Gastroesophageal sphincter (tissue), 4 donors: Measurements from ENCODE around the gene NUP88. TPM values are rescaled to one million over a fixed set of nuclear protein-coding genes. Genes with fewer than 3 reads are reported as not detected.

Experiments
- ATAC-seq: fragments of 150-250 bp; one replicate; pipeline ENCODE4 v1.9.1; 2016; ENCODE audit warnings: mild to moderate bottlenecking, moderate library complexity
- H3K27ac ChIP-seq, 4 donors: fragments of 200-600 bp; sonication (generic) in 3 of 4; 1 replicate in 3 of 4; 2 replicates in 1 of 4; pipeline ENCODE4 v1.5.1; 2016 to 2019
- H3K27me3 ChIP-seq: fragments of 200-600 bp; sonication (generic); one replicate; pipeline ENCODE4 v1.5.1; 2019
- H3K36me3 ChIP-seq, 2 donors: fragments of 200-600 bp; sonication (generic); one replicate each; pipeline ENCODE4 v1.5.1; 2019; ENCODE audit warnings: control low read depth in 1 of 2
- H3K4me1 ChIP-seq, 3 donors: fragments of 200-600 bp; sonication (generic); 1 replicate in 2 of 3; 2 replicates in 1 of 3; pipeline ENCODE4 v1.5.1; 2016 to 2019; ENCODE audit warnings: control low read depth in 2 of 3
- H3K4me3 ChIP-seq, 2 donors: fragments of 200-600 bp; sonication (generic); one replicate each; pipeline ENCODE4 v1.5.1; 2019; ENCODE audit warnings: mild to moderate bottlenecking in 1 of 2, moderate library complexity in 1 of 2
- H3K9me3 ChIP-seq, 3 donors: fragments of 200-600 bp; sonication (generic); one replicate each; pipeline ENCODE4 v1.5.1; 2017 to 2019; ENCODE audit warnings: control low read depth in 2 of 3
- EP300 ChIP-seq: sonication (generic); formaldehyde crosslinking; IDR thresholded peaks from one replicate; pipeline ENCODE4 v1.6.1; 2017; ENCODE audit warnings: antibody characterized with exemption, mild to moderate bottlenecking
- POLR2A ChIP-seq, 2 donors: fragments of 450-650 bp; IDR thresholded peaks; one replicate each; pipeline ENCODE4 v1.6.1; 2017; ENCODE audit warnings: antibody characterized with exemption in 2 of 2, mild to moderate bottlenecking in 2 of 2, moderate library complexity in 1 of 2
- POLR2AphosphoS5 ChIP-seq: sonication (generic); formaldehyde crosslinking; IDR thresholded peaks from one replicate; pipeline ENCODE4 v1.6.1; 2017; ENCODE audit warnings: antibody characterized with exemption
- WGBS, 2 donors: methylation state at CpG; one replicate each; pipeline ENCODE4 v1.1.5; 2018; ENCODE audit warnings: low coverage in 1 of 2; 5-methylcytosine and 5-hydroxymethylcytosine counted together
- total RNA-seq, 4 donors: library from RNA; depleted of rRNA; stranded (reverse); fragments of >200 nt; gene quantifications; one replicate each; pipeline ENCODE4 v1.1.0, GENCODE V29; 2016
- TF ChIP-seq, protein P1 (sequence below), 4 experiments: fragments of 200-600 bp in 2 of 4; fragments of 450-650 bp in 2 of 4; sonication (generic) in 1 of 4; IDR thresholded peaks; one replicate each; pipeline ENCODE4 v1.5.1; 2017 to 2019; ENCODE audit warnings: antibody characterized with exemption in 4 of 4, mild to moderate bottlenecking in 2 of 4, moderate library complexity in 2 of 4

NUP88 gene
- total RNA-seq, 4 donors from 2014 or later, result 50.1 to 71.0 (median 56.4) TPM

DNA sequence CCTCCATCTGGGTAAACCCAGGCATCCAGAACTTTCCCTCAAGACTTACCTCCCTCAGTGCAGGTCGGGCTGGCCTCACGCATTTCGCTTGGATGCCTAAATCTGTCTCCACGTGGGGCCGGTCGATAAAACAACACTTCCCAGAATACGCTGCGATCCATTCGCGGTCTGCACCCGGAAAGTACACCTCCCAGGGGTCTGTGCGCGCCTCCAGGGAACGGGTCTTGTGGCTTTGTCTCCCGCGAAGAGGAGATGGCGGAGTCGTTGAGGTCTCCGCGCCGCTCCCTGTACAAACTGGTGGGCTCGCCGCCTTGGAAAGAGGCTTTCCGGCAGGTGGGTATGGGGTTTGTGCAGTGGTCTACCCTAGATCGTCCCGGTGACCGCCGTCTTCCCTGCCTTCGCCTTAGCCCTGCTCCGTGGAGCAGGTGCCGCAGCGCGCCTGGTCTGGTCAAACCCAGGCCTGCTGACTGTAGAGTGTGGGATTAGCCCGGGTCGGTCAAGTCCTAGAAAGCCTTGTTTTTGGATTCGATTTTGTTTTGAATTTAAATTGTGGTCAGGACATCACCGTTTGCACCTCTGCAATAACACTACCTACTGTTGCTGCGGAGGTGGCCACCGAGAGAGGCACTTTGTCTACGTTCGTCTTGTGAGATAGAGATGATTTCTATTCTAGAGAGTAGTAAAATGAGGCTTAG lies 644 bp upstream of the NUP88 start, which contains the start of gene RPAIN:
Gene RPAIN (plus strand): TSS at position 224 of the 695 bp plus-strand sequence. CDS start 29 bp downstream, at position 253.
- Histone ChIP-seq H3K36me3 (peaks cover 0 to 65% of the 10 kb centered on the region in 2 donors), H3K27me3 (no peaks in the 10 kb centered on the region), H3K27ac (peak within 1 kb of the TSS; percentile 31 to 91 (median 89)), H3K9me3 (no peaks in the 10 kb centered on the region), H3K4me1 (peaks cover 3 to 59% (median 20%) of the 10 kb centered on the region in 3 donors), H3K4me3 (peak within 1 kb of the TSS; percentile 55 to 84)
- TF ChIP-seq, protein P1, sequence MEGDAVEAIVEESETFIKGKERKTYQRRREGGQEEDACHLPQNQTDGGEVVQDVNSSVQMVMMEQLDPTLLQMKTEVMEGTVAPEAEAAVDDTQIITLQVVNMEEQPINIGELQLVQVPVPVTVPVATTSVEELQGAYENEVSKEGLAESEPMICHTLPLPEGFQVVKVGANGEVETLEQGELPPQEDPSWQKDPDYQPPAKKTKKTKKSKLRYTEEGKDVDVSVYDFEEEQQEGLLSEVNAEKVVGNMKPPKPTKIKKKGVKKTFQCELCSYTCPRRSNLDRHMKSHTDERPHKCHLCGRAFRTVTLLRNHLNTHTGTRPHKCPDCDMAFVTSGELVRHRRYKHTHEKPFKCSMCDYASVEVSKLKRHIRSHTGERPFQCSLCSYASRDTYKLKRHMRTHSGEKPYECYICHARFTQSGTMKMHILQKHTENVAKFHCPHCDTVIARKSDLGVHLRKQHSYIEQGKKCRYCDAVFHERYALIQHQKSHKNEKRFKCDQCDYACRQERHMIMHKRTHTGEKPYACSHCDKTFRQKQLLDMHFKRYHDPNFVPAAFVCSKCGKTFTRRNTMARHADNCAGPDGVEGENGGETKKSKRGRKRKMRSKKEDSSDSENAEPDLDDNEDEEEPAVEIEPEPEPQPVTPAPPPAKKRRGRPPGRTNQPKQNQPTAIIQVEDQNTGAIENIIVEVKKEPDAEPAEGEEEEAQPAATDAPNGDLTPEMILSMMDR (IDR thresholded peaks at IDR 0.05), result no peak
- TF ChIP-seq POLR2AphosphoS5 (peak; percentile 31), POLR2A (IDR thresholded peaks at IDR 0.05) (peak; percentile 44 to 61), EP300 (no peak)
- 2% methylated on average over 16 of the region's 41 CpGs; no CpG with 5 or more reads in 1 of the 2 donors for WGBS, 2 donors
- peak; percentile 88 for ATAC-seq

DNA sequence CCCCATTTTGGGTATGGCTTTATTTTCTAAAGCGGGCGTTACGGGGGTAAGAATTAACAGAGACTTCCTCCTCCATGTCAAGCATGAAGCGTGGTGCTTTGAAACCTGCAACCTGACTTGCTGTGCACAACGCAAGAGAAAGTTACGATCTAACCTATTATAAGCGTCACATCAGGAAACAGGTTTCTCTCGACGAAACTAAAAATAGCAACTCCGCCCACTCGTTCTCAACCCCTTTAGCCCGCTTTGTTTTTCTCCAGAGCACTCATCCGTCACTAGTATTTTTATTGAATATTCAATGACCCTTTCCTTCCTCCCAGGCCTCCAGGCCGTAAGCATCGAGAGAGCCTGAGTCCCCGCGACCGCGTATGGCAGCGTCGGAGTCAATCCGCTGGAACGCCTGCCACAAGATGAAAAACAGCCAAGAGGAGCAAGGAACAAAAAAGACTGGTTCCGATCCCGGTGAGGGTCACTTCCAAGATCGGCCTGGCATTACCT lies 555 bp downstream of the NUP88 start:
- Histone ChIP-seq H3K9me3 (no peaks in the 10 kb centered on the region), H3K36me3 (peaks cover 0 to 63% of the 10 kb centered on the region in 2 donors), H3K4me1 (peaks cover 3 to 62% (median 20%) of the 10 kb centered on the region in 3 donors), H3K27ac (peak overlapping the region; percentile 26 to 91 (median 89)), H3K4me3 (peak overlapping the region; percentile 55 to 84), H3K27me3 (no peaks in the 10 kb centered on the region)
- WGBS, 2 donors, result 0 to 3% methylated on average over 6 to 13 of the region's 26 CpGs
- ATAC-seq, result no peak
- no peak for TF ChIP-seq POLR2AphosphoS5
- TF ChIP-seq, protein P1 (IDR thresholded peaks at IDR 0.05), result no peak
- no peak for TF ChIP-seq POLR2A (IDR thresholded peaks at IDR 0.05)
- no peak for TF ChIP-seq EP300

DNA sequence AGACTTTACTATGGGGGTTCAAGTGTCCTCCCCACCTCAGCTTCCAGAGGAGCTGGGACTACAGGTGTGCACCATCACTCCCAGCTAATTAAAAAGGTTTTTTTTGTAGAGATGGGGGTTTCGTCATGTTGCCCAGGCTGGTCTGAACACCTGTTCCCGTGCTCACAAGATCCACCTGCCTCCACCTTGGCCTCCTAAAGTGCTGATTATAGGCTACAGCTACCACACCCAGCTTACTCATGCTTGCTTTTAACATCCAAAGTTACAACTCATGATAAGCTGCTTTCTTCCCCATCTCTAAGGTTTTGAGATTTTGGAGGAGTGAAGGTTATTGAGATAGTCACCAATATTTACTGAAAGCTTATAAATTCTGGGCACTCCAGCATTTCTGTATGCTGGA lies 2.6 kb downstream of the NUP88 start:
- Histone ChIP-seq H3K27me3 (no peaks in the 10 kb centered on the region), H3K36me3 (peaks cover 0 to 63% of the 10 kb centered on the region in 2 donors), H3K9me3 (no peaks in the 10 kb centered on the region), H3K4me1 (peaks cover 3 to 49% (median 20%) of the 10 kb centered on the region in 3 donors), H3K27ac (no peak overlapping the region), H3K4me3 (no peak overlapping the region)
- 86 to 100% methylated on average over 2 of the region's 2 CpGs for WGBS, 2 donors
- no peak for ATAC-seq
- TF ChIP-seq EP300 (no peak), POLR2A (IDR thresholded peaks at IDR 0.05) (no peak), POLR2AphosphoS5 (no peak)
- TF ChIP-seq, protein P1 (IDR thresholded peaks at IDR 0.05), result no peak

DNA sequence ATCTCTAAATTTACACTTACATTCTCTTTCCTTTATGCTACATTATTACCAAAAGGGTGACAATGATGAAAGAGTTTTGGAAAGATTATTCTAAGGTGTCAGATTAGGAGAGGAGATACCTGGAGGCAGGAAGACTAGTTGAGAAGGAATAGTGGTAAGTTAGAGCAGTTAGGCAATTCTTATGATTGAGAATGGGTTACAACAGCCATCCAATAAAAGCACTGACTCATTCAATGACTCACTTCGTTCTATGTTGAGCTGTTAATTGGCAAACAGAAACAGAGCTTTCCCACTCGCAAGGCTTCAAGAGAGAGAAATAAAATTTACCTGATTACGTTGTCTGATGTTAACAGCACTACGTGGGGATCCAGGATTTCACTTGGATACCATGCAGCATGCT lies 5.8 kb downstream of the NUP88 start:
- peak; percentile 77 for ATAC-seq
- TF ChIP-seq, protein P1 (IDR thresholded peaks at IDR 0.05), result no peak
- TF ChIP-seq POLR2A (IDR thresholded peaks at IDR 0.05), result no peak
- no peak overlapping the region for H3K4me3 ChIP-seq

More for the DNA sequence above, 5.8 kb downstream of the NUP88 start:
- Histone ChIP-seq H3K27me3 (no peaks in the 10 kb centered on the region), H3K27ac (no peak overlapping the region), H3K9me3 (no peaks in the 10 kb centered on the region), H3K36me3 (peaks cover under 1 to 89% of the 10 kb centered on the region in 2 donors), H3K4me1 (peaks cover 3 to 30% (median 12%) of the 10 kb centered on the region in 3 donors)
- WGBS, 2 donors, result 30 to 38% methylated on average over 4 of the region's 4 CpGs
